NCI-H2196 (cell line): ENCODE results near the gene TTN.

Experiments used
- DNase-seq: peaks from one replicate; lab custom pipeline; 2025; ENCODE audit not compliant: unreplicated experiment; lab: John Stamatoyannopoulos, UW

TTN gene

DNA sequence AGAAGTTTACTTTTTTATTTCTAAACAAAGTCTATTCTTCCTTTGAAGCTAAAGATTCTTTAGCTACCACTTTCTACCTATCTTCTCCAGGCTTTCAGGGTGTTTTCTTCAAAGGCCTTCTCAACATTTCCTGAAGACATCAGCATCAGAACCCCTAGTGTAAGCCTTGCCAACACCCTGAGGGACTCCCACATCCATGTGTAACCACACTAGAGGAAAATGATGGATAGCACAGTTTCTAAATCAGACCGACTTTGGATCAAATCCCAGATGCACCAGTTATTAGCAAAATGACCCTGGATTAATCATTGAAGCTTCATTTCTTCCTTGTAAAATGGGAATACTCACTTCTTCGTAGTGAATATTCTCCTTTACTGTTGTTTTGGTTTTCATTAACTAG lies 4.7 kb upstream of the TTN start:
- DNase-seq = no peak

DNA sequence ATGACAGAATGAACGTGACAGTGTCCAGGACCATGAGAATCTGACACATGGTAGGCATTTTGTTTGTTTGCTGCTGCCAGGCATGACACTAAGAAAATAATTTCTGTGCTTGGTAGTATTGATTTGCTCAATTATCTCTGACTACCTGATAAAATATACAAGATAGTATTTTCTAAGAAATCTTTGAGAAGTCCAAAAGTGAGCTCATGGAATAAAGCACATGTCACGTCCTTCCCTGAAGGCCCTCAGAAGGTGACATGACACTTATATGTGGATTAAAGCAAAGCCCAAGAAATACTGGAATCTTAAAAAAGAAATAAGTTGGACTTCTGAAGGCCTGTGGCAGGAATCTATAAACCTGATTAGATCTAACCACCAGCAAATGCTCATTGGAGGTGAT lies 3.8 kb upstream of the TTN start:
- no peak for DNase-seq

DNA sequence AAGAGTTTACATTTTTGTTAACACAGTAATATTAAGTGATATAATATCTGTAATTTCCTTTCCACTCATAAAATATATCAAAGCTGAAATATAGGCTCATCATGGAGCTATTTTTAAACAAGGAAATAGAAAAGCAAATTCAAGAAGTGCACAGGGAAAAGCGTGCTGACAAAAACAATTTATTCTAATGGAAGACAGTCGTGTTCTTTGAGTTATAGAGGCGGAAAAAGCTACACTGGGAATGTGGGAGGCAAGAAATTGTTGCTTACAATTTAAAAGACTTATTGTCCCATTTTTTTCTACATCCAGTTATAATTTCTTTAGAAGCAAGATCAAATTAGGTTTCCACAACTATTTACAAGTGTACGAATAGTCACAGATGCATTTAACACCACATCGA lies 3.2 kb upstream of the TTN start:
- DNase-seq = no peak

DNA sequence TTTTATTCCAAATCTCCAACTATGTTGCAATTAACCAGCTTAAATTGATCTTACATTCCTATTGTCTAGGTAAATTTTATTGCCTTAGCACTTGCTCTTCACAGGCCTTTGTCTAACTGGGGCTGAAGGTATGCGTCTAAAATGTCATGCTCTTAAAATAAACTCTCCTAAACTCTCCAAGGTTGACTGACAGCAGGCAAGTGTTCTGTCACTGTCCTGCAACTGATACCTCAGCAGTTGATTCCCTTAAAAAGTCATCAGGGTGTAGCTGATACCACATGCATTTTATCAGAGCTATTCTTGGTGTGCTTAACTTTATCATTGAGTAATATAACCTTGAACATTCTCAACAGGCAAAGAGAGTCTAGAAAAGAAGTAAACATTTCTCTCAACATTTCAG lies 680 bp downstream of the TTN start:
- no peak for DNase-seq

DNA sequence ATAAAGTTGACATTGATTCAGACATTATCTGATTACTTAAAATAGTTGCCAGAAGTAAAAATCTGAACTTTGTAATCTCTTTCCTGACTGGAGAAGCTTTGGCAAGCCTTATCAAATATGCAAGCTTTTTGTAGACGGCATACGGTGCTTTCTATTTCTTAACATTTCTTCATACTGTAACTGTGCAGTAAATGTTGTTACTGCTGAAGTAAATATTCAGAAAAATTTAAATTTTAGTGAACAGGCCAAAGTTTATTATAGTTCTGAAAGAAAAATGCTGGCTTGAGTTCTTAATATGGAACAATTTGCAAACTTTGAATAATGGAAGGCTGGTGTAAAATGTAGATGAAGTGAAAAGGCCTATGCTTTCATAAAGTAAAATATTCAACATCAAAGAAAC lies 1.8 kb downstream of the TTN start:
- DNase-seq = no peak

DNA sequence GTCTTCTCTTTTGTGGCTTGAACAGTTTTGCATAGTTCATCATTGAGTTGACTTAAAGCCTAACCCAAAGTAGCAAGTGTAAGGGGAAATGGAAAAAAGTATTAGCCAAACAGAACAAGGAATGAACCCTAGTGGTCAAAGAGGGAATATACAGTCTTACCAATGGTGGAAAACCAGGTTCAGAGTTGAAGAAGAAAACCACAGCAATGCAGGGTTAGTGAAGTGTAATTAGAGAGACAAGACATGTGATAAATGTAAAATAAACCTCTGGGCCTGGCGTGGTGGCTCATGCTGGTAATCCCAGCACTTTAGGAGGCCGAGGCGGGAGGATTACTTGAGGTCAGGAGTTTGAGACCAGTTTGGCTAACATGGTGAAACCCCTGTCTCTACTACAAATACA lies 2.4 kb downstream of the TTN start:
- DNase-seq = no peak

DNA sequence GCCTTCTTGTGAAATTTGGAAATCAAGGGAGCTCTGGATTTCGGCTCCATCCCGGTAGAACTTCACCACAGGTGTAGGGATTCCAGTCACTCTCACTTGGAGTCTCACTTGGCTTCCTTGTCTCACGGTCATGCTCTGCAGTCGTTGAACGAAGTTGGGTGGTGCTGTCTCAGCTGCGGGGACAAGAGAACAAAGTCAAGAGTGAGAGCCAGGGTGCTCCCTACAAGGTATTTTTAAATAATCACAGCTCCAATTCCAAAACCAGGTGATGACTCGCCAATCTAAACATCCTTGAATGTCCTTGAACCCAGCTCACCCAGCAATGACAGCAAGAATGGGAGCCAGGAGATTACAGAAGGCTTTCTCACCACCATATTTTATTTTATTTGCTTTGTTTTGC lies 6.7 kb downstream of the TTN start:
- DNase-seq = no peak

DNA sequence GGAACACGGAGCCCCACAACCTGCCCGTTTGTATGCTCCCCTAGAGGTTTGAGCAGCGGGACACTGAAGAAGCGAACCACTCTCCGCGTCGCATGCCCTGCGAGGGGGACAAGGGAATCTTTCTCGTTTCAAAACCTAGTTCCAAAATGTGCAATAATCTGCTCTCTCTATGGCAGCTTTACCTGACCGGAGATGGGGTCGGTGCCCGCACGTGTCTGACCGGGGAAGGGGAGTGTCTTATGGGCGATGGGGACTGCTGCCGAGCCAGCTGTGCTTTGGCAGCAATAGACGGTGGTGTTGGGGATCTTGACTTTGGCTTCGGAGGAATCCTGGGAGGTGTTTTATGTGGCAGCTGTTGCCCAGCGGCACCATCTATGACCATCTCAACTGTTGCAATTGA lies 7.9 kb downstream of the TTN start:
- DNase-seq = no peak

DNA sequence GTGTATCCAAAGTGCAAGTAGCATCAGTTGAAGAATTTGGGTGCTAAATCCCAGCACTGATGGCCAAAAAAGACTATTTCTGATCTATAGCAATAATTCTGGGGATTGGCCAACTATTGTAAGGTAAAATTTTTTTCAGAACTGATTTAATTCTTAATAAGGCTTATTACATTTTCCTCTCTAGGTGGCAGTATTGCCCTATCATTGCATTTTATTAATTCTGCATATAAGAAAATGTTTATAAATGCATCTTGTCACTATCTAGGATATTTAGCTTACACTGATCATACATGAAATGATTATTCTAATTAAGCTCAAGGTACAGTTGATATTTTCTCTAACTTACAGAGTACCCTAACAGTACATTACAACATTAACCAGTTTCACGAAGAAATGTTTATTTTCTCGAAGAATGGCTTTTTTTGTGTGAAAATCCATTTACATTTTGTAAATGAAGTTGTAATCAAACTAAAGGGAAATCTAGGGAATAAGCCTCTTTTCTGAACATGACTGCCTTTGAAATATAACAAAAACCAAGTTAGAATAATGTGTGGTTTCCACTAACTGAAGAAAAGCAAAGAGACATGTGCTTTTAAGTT lies 11.0 kb downstream of the TTN start:
- peak; percentile 57 for DNase-seq

DNA sequence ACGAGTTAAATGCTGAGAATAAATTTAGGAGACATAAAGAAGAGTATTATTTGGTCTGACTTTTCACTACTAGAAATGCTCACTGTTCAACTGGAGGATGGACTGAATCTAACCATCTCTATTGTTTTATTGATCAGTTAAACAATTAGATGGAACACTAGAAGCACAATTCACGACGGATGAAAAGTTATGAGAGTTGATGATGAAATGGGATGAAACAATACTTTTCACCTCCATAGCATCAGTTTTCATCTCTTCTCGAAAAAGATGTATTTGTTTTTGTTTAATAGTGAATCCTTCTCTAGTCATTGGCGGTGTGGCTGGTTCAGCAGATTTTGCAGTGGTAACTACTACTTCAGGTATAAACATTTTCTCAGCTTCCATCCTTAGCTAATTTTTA lies 19.3 kb downstream of the TTN start:
- no peak for DNase-seq

DNA sequence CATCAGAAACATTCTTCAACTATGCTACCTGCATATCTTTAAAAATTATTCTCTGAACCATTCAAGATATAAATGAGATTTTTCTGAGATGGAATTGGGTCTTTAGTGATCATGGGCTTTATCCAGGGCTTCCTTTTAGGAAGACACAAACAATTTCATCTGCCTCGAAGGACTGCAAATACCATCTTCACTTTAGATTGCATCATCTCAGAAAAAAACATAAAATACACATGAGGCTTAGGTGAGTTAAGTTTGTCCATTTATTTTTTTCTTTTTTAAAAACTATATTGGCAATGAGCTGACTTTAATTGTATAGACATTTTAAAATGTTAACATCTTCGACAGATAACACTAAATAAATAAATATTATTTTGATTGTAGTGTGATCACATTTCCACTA lies 20.1 kb downstream of the TTN start:
- DNase-seq = no peak

DNA sequence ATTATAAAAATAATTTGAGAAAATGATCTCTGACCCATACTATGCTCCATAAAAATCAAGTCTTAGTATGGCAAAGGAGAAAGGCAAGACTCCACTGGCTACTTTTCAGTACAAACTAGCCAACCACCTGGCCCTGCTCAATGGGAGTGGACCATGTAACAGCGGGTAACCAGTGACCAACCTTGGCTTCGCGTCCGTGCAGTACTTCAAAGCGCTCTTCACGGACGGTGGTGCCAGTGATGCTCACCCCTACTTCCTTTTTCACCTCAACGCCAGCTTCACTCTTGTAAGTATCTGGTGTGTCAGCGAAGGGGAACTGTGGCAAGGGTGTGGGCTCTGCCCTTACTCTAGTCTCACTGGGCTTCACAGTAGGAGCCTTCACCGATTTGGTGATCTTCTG lies 23.3 kb downstream of the TTN start:
- DNase-seq = no peak

DNA sequence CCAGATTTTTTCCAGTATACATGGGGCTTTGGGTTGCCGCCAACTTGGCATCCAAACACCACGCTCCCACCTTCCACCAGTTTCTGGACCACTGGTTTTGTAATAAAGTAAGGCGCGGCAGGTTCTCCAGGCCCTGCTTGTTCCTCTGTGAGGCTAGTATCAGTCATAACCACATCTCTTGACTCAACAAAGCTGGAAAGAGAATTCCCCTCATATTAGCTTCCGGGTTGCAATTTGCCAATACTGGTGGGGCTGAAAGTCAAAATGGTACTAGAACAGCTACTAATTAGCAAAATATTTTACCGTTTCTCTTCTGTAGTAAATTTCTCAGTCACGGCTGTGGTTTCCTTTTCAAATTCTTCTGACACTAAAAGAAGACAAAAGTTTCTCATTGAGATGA lies 25.0 kb downstream of the TTN start:
- DNase-seq = no peak

DNA sequence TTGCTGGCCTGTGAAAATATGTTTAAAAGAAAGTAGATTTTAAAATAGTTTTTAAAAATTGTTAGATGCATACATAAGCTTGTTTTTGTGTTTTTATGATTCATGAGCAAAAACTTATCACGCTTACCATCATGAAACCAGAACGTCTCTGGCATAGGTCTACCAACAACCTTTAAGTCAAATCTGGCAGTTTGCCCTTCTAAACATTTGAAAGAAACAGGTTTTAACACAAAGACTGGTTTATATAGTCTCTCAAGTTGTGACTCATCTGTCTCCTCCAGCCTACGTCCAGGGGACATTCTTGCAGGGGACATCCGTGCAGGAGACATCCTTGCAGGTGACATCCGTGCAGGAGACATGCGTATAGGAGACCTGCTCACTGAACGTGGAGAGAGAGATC lies 29.6 kb downstream of the TTN start:
- no peak for DNase-seq

DNA sequence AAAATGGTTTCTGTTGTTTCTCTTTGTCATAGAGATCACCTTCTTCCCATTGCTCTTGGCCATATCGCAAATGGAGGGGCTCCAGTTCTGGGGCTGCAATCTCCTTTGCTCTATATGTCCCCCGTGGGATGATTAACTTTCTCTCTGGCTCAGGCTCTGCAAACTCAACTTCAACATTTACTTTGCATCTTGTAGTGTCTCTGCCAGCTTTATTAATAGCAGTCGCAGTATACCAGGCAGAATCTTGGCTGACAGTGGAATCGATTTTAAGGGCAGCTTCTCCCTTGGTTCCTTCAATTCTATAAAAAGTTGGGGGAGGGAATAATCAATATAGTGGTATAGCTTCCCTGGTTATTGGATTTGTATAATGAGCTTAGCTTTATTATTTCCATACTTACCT lies 30.5 kb downstream of the TTN start:
- DNase-seq = no peak

DNA sequence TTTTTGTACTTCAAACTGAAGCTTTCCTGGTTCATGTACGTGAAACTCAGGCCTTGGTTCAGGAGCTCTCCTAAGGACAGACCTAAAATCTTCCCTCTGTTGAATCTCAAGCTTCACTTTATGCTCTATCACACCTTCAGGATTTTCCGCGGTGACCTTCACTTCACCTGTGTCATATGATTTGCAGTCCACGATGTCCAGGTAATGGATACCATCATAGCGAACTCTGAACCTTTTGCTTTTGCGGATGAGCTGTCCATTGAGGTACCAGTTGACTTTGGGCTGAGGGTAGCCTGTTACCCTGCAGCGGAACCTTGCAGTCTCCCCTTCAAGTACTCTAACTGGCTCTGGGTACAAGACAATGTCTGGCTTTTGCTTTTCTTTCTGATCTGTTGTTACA lies 31.2 kb downstream of the TTN start:
- no peak for DNase-seq

DNA sequence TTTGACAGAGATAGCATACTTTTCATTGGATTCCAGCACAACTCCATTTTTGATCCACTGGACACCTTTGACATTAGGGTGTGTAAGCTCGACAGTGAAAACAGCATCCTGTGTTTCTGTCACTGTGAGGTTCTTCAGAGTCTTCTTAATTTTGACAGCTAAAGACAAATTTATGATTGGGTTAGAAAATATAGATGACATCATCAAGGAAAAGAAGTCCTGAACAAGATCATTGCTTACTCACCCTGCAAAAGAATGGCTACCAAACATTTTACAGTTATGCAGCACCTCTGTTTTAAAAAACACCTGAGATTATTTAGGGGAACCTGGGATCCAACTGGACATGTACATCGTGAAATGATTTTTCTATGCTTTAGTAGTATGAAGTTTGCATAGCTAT lies 36.7 kb downstream of the TTN start:
- no peak for DNase-seq

DNA sequence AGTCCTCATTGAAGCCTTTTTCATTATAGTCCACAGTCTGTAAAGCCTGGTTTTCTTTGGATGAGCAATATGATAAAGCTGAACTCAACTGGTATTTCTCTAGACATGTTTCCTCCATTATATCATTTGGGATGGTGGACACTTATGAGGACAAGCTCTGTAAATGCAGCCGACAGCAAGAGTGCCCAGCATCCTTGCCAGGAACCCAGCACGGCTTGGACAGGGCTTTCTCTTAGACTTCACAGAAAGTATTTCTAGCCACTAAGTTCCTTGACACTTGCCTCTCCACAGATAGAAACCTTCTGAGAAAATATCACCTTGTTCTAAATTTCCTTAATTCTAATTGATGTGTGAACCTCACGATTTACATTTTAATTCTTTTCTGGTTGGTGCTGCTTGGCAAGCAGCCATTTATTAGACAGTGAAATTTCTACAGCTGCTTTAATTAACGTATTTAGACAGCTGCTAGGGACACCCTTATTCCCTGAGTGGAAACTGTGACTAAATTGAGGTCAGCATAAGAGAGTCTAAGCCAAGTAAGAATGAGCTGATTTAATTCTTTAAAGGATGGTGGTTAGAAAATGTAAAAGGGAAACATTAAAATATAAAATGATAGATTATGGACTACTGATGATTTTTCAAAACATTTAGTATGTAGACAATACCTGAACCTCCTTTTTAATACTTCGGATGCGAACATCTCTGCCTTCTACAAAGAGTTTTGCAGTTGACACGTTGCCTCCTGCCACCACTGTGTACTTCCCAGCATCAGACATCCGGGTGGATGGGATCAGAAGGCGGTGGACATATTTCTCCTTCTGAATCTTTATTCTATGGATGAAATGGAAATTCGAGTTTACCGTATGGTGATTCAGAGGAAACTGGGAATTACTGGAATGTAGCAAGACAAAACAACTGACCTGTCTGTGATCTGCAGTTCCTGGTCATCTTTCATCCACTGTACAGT lies 39.8 kb downstream of the TTN start:
- no peak for DNase-seq

DNA sequence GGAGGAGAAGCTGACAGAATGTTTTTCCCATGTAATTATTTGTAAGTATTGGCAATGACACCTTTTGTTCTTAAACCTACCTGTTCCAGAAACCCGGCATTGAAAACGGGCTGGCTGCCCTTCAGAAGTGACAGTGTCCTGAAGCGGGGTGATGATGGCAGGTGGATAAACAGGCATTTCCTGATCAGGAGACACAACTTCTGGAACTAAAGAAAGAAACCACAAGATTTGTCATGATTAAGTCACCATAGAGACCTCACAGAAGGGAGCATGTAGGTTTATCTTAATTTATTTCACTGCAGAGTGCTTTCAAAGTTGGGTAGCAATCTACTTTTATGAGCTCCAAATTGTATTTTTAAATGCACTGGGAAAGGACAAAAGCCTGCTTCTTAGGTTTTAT lies 43.1 kb downstream of the TTN start:
- no peak for DNase-seq

DNA sequence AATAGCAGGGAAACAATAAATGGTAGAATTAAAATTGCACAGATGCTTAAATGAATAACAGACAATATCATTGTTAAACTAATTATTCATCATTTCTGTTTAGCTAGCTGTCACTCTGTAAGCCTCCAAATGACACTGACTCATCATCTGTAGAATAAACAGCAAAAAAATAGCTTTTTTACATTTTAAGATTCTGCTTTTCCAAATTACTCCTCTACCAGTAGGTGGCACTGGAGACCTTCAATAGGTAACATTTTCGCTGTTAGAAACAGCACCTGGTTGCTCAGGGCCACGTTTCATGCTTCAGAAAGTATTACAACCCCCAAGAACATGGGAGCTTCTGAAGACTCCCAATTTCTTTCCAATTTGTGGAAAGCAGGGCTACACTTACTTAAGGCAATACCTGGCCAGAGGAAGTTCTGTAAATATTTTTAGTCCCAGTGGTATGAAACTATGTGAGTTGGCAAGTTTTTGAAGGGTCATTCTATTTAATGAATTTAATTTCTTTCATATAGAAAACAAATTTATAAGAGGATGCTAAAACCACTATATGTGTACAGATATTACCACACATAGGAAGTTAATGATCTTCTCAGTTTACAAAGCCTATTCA lies 45.4 kb downstream of the TTN start:
- peak; percentile 54 for DNase-seq

DNA sequence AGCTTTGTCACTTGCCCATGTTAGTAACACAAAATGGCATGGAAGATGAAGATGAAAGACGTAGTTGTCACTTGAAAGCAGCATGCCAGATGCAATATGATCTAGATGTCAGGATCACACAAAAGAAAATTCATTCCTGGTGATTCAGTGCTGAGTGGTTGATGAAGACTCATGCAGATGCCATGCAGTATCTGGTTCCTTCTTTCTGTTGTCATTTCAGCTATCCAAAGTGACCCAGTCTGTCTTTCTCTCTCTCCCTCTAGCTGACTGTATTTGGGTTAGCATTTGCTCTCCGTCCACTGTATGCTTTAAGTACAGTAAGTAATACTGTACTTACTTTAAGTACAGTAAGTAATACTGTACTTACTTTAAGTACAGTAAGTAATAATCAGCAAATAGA lies 50.4 kb downstream of the TTN start:
- no peak for DNase-seq

DNA sequence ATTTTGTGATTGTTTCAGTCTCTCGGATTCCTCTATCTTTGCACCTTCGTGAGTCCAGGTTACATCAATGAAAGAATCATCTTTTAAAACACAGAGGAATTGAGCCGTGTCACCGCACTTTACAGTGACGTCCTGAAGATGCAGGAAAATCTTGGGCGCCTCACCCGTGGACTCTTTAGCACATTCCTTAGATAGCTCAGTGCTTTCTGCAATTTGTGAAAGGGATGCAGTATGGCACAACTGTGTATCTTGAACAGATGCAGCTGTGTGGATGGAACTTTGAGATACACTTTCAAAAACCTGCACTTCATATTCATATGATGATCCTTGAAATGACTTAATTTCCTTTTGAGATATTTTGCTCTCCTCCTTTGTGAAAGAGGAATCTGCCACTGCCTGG lies 50.9 kb downstream of the TTN start:
- DNase-seq = no peak
